Dedifferentiated amniotic fluid mesenchymal stem cell (primary cell): Measurements from ENCODE around the gene ABCA6.
"Not testable (repeated sequence)": the region's sequence is repeated elsewhere in the genome, so short reads cannot be mapped to it uniquely, and the experiment has no call there.

Experiments used
- DNase-seq: peaks from one replicate; pipeline ENCODE4 v3.0.0-alpha.2; 2016; ENCODE audit errors: extremely low spot score

Gene ABCA6

GRCh38 chr17:69134112-69134511 is 7.6 kb downstream of the ABCA6 start:
- DNase-seq: no peak

- DNase-seq: no peak
Observed at GRCh38 chr17:69130627-69131296, 10.9 kb downstream of the ABCA6 start.

DNA sequence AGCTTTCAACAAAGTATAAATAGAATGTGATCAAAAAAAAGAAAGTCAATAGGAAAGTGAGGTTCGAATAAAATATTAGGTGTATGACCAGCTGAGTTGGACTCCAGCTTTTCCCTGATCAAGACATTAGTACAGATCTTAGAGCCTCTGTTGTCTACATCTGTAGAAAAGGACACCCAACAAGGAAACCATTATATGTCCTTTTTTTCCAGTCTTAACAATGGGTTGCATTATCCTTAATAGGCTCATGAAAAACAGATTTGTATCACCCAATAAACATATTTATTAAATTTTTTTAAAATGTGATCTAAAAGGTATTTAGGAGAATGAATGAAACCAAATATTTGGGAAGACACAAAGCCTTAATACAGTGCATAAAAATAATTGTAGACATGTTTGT is 18.1 kb downstream of the ABCA6 start:
- no peak for DNase-seq

DNA sequence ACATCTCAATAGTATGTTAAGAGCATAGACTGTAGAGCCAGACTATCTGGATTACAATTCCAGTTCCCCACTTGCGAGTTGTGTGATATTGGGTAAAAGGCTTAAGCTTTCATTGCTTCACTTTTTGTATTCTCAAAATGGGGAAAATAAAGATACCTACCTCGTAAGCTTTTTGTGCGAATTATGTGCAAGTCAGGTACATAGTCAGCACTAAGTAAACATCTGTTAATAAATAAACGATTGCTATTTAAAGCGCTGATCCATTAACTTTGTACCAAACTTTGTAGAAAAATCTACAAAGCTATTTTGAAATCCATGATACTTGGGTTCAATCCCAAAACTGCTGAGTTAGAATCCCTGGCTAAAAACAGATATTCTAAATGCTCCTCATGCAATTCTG is 19.6 kb downstream of the ABCA6 start:
- DNase-seq: no peak

- DNase-seq: no peak
Observed at GRCh38 chr17:69117855-69118784, 23.6 kb downstream of the ABCA6 start.

DNA sequence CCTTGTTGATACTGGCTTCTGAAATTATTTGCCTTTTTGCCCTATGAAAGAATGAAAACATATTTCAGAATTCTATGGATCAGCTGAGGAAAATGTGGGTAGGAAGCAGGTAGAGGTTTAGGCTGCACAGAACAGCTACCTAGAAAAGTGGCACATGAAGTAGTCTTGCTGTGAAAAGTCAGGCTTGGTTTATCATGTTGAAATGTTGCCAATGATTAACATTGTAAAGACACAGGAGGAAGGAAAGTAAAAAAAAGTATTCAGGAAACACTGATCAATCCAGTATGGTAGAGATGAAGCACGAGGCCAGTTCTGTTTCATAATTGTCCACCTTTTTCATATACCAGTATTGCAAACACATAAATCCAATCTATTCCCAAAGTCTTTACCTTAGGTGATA is 29.9 kb downstream of the ABCA6 start:
- DNase-seq: no peak

DNA sequence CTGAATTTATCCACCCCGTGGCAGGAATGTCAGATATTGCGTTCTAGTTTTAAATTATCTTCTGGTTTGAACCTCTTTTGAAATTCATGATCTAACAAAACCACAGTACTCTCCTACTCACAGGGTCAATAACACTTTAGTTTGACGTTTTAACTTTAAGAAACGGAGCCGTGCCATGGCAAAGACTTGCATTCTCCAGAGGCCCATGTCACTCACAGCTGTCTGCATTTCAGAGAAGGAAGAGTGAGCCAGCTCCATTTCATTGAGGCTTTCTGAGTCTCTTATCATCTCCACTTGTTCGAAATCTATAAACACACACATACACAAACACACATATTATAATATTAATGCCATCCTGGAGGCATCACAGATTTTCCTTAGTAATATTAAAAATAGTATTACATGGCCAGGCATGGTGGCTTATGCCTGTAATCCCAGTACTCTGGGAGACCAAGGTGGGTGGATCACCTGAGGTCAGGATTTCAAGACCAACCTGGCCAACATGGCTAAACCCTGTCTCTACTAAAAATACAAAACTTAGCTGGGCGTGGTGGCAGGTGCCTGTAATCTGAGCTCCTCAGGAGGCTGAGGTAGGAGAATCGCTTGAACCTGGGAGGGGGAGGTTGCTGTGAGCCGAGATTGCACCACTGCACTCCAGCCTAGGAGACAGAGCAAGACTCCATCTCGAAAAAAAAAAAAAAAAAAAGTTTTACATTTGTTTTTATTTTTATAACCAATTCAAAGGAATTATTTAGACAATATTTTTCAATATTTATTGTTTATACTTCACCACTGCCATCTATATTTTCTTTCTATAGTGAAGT is 35.6 kb downstream of the ABCA6 start:
- no peak for DNase-seq

GRCh38 chr17:69103557-69104233 is 38.0 kb downstream of the ABCA6 start:
- no peak for DNase-seq

DNA sequence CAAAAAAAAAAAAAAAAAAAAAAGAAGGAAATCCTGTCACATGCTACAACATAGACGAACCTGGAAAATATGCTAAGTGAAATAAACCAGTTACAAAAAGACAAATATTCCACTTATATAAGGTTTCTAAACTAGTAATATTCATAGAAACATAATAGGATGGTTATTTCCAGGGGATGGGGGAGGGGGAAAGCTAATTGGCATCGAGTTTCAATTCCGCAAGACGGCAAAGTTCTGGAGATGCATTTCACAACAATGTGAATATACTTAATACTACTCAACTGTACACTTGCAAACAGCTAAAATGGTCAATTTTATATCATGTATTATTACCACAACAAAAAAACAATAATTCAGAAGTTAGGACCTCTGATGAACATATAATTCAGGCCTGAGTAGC is 43.1 kb downstream of the ABCA6 start:
- DNase-seq: no peak

GRCh38 chr17:69096541-69096940 is 45.2 kb downstream of the ABCA6 start:
- no peak for DNase-seq

DNA sequence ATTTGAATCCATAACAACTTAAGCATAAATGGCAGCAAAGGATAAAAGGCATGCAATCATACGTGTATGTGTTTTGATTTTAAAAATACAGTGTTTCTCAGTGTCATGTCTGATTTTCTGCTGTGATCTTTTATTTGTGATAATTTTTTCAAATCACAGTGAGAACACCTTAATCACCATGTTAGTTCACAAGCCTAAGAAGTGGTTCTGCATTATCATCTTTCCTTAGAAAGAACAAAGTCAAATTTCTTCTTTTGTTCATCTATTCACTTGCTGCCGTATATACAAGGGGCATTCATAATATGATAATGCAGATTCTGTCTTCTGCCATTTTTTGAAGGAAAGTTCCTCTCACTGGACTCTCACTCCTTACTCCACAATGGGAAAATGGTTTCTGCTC is 47.7 kb downstream of the ABCA6 start:
- no peak for DNase-seq

GRCh38 chr17:69093279-69093789 is 48.4 kb downstream of the ABCA6 start:
- DNase-seq: no peak

DNA sequence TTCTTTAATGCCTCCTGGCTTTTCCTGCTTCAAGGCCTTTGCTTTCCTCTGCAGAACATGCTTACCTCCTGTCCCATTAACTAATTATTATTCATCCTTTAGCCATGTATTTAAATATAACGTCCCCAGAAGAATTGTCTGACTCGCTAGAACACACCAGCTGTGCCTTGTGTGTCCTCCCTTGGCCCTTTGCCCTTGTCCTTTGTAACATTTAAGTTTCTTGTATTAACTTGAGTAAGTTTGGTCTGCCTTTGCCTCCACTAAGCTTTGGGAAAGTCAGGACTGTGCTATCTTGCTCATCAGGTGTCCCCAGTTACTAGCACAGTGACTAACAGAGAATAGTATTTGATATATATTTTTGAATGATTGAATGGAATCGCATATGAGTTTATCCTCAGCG is 51.3 kb downstream of the ABCA6 start:
- no peak for DNase-seq

DNA sequence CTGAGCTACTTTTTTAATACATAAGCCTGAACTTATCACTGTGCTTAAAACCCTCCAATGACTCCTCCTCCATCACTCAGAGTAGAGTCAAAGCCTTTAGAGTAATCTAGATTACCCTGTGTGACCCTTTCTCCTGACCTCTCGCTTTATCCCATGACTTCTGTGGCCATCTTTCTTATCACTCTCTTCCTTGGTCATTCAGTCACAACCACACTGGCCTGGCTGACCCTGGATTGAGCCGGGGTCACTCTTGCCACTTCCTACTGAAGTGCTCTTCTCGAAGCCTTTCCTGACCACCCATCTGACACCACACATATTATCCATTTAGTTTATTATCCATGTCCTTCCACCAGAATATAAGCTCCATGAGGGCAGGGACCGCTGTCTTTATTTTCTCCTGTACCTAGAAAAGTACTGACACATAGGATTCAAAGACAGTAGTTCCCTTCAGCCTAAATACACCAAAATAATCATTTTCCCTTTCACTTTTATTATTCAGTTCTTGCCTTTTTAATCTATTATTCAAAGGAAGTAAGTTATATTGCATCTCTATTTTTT is 53.0 kb downstream of the ABCA6 start:
- no peak for DNase-seq

DNA sequence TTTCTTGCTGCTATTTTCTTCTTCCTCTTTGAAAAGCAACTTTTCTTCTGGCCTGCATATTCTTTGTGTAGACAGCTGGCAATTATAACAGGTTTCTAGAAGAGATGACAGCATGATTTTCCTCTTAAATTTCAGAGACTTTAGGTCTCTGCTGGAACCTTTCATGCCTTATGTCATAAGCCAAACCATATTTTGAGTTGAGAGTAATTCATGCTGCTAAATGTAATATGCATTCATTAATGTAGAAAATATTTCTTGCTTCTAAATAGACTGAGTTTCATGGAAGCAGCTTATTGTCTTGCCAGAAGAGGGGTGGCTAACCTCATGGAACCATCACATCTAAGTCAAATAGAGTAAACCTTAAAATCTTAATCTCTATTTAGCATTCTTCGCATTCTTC is 55.1 kb downstream of the ABCA6 start:
- no peak for DNase-seq

GRCh38 chr17:69084911-69085310 is 56.8 kb downstream of the ABCA6 start:
- no peak for DNase-seq

DNA sequence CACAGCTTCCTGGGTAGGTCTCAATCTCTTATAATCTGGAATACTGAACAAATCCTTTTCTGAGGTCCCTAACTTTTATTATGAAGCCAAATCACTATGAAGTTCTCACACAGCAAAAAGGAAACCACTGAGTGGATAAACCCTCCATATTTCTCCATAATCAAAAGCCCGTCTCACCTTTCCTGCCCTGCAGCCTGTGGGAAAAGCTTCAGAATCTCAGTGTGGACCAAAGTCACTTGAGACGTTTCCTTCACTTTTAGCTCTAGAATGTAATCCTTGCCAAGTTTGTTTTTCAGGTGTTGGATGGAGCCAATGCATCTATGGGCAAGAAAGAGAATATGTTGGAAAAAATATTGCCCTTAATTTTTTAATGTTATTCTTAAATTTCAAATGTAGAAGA is 59.0 kb downstream of the ABCA6 start:
- DNase-seq: no peak

GRCh38 chr17:69078864-69079263 is 62.8 kb downstream of the ABCA6 start:
- no peak for DNase-seq

GRCh38 chr17:69075823-69076222 is 65.9 kb downstream of the ABCA6 start:
- no peak for DNase-seq

GRCh38 chr17:69073392-69073791 is 68.3 kb downstream of the ABCA6 start:
- DNase-seq: not testable (repeated sequence)

DNA sequence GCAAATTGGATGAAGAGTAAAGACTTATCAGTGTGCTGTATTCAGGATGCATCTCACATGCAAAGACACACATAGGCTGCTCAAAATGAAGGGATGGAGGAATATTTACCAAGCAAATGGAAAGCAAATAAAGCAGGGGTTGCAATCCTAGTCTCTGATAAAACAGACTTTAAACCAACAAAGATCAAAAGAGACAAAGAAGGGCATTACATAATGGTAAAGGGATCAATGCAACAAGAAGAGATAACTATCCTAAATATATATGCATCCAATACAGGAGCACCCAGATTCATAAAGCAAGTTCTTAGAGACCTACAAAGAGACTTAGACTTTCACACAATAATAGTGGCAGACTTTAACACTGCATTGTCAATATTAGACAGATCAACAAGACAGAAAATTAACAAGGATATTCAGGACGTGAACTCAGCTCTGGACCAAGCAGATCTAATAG is 68.9 kb downstream of the ABCA6 start:
- DNase-seq: not testable (repeated sequence)
